ENCODE results near the gene ADARB1. TPM values are rescaled to one million over a fixed set of nuclear protein-coding genes. Genes with fewer than 3 reads are reported as not detected.
A peak's percentile ranks its signal among the peaks of the same experiment; 100 is the strongest.

Gene ADARB1
- total and polyA plus RNA-seq, 2 experiments from 2014 or later: 4.8 to 14.8 TPM

DNA sequence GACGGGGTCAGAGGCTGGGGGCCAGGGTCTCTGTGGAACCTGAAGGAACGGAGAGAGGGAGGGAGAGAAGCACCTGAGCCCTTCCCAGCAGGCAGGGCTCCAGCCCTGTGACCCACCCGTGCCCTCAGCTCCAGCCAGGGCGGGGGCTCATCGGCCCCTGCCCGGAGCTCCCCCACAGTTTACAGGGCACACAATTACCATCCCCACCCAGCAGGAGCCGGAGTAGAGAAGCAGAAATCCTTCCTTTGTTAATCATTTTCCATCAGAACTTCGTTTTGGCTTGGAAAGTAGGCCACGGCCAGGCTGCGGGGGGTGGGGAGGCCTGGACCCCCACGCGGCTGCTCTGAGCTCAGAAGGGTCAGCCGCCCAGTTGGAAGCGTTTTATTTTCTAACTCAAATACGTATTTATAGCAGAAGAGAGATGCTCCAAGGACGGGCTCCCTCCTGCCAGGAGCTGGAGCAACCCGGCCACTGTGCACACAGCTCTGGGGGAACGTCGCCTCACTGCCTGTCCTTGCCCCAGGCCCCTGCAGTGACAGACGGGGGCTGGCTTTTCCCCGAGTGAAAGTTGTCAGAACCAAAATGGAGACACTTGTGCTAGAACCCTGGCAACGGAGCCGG, 42.7 kb upstream of the ADARB1 start:
- no peaks in the 10 kb centered on the region for H3F3A ChIP-seq (replicated peaks; ENCODE audit: low read depth)
- Mint-ChIP-seq H3K4me3 (no peak overlapping the region), H3K4me1 (peaks cover 40% of the 10 kb centered on the region), H3K27ac (peak overlapping the region; percentile 62; the same call in 1 of the 2 replicates), H3K27me3 (ENCODE audit: insufficient read depth, low read depth, poor library complexity) (peaks cover 25% of the 10 kb centered on the region), H3K9me3 (peaks cover 8% of the 10 kb centered on the region), H3K36me3 (ENCODE audit: low read depth) (peaks cover 3% of the 10 kb centered on the region; the same call in 1 of the 3 replicates)
- DNase-seq (ENCODE audit: low spot score) (no peak), ATAC-seq (peak; percentile 5; the same call in 2 of the 3 replicates)
- H3K4me2 ChIP-seq: no peak overlapping the region
- no peaks in the 10 kb centered on the region for H3K9me2 ChIP-seq (ENCODE audit: insufficient read depth)
- no peaks in the 10 kb centered on the region for H3K36me3 ChIP-seq (ENCODE audit: insufficient read depth)
- H3K27ac ChIP-seq (ENCODE audit: low read depth): no peak overlapping the region
- H3K4me1 ChIP-seq (ENCODE audit: insufficient read depth): peaks cover 26% of the 10 kb centered on the region
- peak overlapping the region; percentile 85 for H2AFZ ChIP-seq
- H3K27me3 ChIP-seq (ENCODE audit: insufficient read depth): no peaks in the 10 kb centered on the region
- H3K79me2 ChIP-seq (replicated peaks; ENCODE audit: insufficient read depth): no peaks in the 10 kb centered on the region
- H3K4me3 ChIP-seq: no peak overlapping the region
- H4K20me1 ChIP-seq (replicated peaks; ENCODE audit: insufficient read depth): no peaks in the 10 kb centered on the region
- TF ChIP-seq, protein P1, sequence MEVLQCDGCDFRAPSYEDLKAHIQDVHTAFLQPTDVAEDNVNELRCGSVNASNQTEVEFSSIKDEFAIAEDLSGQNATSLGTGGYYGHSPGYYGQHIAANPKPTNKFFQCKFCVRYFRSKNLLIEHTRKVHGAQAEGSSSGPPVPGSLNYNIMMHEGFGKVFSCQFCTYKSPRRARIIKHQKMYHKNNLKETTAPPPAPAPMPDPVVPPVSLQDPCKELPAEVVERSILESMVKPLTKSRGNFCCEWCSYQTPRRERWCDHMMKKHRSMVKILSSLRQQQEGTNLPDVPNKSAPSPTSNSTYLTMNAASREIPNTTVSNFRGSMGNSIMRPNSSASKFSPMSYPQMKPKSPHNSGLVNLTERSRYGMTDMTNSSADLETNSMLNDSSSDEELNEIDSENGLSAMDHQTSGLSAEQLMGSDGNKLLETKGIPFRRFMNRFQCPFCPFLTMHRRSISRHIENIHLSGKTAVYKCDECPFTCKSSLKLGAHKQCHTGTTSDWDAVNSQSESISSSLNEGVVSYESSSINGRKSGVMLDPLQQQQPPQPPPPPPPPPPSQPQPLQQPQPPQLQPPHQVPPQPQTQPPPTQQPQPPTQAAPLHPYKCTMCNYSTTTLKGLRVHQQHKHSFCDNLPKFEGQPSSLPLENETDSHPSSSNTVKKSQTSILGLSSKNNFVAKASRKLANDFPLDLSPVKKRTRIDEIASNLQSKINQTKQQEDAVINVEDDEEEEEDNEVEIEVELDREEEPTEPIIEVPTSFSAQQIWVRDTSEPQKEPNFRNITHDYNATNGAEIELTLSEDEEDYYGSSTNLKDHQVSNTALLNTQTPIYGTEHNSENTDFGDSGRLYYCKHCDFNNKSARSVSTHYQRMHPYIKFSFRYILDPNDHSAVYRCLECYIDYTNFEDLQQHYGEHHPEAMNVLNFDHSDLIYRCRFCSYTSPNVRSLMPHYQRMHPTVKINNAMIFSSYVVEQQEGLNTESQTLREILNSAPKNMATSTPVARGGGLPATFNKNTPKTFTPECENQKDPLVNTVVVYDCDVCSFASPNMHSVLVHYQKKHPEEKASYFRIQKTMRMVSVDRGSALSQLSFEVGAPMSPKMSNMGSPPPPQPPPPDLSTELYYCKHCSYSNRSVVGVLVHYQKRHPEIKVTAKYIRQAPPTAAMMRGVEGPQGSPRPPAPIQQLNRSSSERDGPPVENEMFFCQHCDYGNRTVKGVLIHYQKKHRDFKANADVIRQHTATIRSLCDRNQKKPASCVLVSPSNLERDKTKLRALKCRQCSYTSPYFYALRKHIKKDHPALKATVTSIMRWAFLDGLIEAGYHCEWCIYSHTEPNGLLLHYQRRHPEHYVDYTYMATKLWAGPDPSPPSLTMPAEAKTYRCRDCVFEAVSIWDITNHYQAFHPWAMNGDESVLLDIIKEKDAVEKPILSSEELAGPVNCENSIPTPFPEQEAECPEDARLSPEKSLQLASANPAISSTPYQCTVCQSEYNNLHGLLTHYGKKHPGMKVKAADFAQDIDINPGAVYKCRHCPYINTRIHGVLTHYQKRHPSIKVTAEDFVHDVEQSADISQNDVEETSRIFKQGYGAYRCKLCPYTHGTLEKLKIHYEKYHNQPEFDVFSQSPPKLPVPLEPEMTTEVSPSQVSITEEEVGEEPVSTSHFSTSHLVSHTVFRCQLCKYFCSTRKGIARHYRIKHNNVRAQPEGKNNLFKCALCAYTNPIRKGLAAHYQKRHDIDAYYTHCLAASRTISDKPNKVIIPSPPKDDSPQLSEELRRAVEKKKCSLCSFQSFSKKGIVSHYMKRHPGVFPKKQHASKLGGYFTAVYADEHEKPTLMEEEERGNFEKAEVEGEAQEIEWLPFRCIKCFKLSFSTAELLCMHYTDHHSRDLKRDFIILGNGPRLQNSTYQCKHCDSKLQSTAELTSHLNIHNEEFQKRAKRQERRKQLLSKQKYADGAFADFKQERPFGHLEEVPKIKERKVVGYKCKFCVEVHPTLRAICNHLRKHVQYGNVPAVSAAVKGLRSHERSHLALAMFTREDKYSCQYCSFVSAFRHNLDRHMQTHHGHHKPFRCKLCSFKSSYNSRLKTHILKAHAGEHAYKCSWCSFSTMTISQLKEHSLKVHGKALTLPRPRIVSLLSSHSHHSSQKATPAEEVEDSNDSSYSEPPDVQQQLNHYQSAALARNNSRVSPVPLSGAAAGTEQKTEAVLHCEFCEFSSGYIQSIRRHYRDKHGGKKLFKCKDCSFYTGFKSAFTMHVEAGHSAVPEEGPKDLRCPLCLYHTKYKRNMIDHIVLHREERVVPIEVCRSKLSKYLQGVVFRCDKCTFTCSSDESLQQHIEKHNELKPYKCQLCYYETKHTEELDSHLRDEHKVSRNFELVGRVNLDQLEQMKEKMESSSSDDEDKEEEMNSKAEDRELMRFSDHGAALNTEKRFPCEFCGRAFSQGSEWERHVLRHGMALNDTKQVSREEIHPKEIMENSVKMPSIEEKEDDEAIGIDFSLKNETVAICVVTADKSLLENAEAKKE (CRISPR knock-in tag; IDR thresholded peaks at IDR 0.05): no peak
- TF ChIP-seq, protein P2, sequence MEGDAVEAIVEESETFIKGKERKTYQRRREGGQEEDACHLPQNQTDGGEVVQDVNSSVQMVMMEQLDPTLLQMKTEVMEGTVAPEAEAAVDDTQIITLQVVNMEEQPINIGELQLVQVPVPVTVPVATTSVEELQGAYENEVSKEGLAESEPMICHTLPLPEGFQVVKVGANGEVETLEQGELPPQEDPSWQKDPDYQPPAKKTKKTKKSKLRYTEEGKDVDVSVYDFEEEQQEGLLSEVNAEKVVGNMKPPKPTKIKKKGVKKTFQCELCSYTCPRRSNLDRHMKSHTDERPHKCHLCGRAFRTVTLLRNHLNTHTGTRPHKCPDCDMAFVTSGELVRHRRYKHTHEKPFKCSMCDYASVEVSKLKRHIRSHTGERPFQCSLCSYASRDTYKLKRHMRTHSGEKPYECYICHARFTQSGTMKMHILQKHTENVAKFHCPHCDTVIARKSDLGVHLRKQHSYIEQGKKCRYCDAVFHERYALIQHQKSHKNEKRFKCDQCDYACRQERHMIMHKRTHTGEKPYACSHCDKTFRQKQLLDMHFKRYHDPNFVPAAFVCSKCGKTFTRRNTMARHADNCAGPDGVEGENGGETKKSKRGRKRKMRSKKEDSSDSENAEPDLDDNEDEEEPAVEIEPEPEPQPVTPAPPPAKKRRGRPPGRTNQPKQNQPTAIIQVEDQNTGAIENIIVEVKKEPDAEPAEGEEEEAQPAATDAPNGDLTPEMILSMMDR (conservative IDR thresholded peaks at IDR 0.05; ENCODE audit: low read depth in 2 of 2): no peak
- no peak for TF ChIP-seq JUNB (IDR thresholded peaks at IDR 0.05; ENCODE audit: unreplicated experiment)
- no peak for TF ChIP-seq POLR2AphosphoS5 (IDR thresholded peaks at IDR 0.05; ENCODE audit: low read depth)
